GM12872 (cell line): ENCODE data around the gene EIF3J.

Experiments
- CTCF ChIP-seq: IDR thresholded peaks from 3 replicates; pipeline ENCODE4 v1.5.1; 2011; ENCODE audit warnings: low read depth, mild to moderate bottlenecking, low read length, moderate library complexity; ENCODE audit not compliant: insufficient read depth

EIF3J gene

DNA sequence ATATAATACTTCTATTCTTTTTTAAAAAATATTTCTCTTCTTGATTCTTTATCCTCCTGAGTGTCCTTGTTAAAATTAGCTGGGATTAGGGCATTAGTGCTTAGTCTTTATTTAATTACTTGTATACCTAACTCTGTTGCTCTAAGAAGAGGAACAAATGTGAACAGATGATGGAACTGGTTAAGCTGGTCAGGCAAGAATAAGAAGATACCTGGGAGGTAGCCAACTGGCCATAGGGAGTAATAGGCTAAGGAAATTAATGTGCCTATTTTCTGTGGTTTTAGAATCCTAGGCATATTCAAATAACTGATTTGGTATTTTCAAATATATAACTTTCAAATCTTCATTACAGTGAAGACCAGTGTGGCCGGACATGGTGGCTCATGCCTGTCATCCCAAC, 54.4 kb downstream of the EIF3J start:
- TF ChIP-seq CTCF = no peak

GRCh38 chr15:44593042-44593736, 56.2 kb downstream of the EIF3J start:
- peak; percentile 33 for TF ChIP-seq CTCF

DNA sequence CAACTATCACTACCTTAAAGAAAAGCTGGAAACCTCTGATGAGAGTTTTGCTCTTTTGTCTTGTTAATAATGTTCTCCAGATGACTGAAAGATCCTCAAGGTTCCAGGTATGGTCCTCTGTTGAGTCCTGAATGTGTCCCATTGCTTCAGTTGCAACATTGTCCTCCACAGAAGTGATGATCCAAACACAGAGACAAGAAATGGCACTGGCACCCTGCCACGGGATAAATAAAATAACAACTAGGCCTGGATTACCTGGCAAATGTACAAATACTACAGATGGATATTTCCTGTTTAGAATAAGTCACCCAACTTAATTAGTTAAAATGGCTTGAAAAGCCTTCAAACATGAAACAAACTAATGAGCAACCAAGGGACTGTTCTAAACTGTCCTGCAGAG, 58.3 kb downstream of the EIF3J start:
- TF ChIP-seq CTCF = no peak

DNA sequence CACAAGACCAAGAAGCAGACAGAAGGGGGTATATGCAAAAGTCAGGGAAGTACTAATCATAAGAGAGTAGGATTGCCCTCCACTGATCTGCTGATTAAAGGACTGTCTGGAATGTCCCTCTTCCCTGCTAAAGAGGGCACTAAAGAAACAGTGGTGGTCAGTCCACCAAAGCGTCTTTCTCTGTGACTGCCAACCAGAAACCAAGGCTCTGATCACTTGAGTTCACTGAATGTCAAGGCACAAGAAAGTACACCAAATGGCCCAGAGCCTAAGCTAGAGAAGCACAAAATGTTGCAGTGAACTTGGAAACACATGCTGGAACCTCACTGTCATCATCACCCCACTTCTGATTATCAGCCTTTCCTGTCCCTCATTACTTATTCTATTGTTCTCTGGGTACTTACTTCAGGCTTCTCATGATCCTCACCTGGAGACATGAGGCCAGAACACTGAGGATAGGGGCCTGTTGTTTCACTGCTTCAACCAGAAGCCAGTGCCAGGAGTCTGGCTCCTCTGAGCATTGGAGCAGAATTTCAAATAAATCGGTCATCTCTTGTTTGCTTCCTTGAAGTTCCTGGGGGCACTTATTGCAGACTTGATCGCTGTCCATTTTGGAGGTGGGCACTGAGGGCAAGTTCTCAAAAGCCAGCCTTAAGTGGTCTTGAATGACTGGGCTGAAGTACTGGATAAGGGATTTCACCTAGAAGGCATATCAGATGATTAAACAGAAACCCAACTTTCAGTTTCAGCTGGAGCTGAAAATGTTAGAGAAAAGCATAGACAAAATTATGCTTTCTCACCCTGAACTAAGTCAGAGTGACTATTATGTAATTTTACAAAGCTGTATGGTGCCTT, 58.9 kb downstream of the EIF3J start:
- no peak for TF ChIP-seq CTCF

- no peak for TF ChIP-seq CTCF
Observed at GRCh38 chr15:44596511-44597010, 59.6 kb downstream of the EIF3J start.

DNA sequence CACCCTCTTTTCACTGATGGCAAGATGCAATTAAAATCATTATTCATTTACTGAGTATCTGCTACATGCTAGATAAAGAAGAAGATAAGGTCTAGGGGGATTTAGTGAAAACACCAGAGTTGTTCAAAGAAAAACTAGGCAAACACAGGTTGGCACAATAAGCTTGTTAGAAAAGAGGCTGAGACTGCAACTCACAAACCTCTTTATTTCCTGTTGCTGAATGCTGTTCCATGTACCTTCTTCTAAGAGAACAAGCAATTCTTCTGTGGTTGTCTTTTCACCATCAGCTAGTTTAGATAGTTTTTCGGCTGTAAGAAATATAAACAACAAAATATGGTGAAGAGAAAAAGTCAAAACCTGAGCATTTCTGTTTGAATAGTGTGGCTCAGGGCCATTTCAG, 61.1 kb downstream of the EIF3J start:
- TF ChIP-seq CTCF = no peak

GRCh38 chr15:44598892-44599291, 61.9 kb downstream of the EIF3J start:
- no peak for TF ChIP-seq CTCF
